Osteocyte (in vitro differentiated cells): ENCODE measurements around the gene LINGO1. TPM values are rescaled to one million over a fixed set of nuclear protein-coding genes. Genes with fewer than 3 reads are reported as not detected.

ENCODE experiments used
- DNase-seq: peaks from one replicate; pipeline ENCODE4 v3.0.0; 2021; ENCODE audit warnings: mixed read lengths; ENCODE audit not compliant: unreplicated experiment; ENCODE audit errors: extremely low spot score
- H3K27ac Mint-ChIP-seq: one replicate; pipeline ENCODE4 v1.8.0; 2021; ENCODE audit warnings: mild to moderate bottlenecking, mixed read lengths; ENCODE audit not compliant: unreplicated experiment
- H3K27me3 Mint-ChIP-seq: one replicate; pipeline ENCODE4 v1.8.0; 2021; ENCODE audit warnings: mixed read lengths; ENCODE audit not compliant: unreplicated experiment
- H3K36me3 Mint-ChIP-seq: one replicate; pipeline ENCODE4 v1.8.0; 2021; ENCODE audit warnings: mixed read lengths; ENCODE audit not compliant: unreplicated experiment
- H3K4me1 Mint-ChIP-seq: one replicate; pipeline ENCODE4 v1.8.0; 2021; ENCODE audit warnings: mixed read lengths; ENCODE audit not compliant: unreplicated experiment
- H3K4me3 Mint-ChIP-seq: one replicate; pipeline ENCODE4 v1.8.0; 2021; ENCODE audit warnings: mild to moderate bottlenecking, moderate library complexity, mixed read lengths; ENCODE audit not compliant: unreplicated experiment
- H3K9me3 Mint-ChIP-seq: one replicate; pipeline ENCODE4 v1.8.0; 2021; ENCODE audit warnings: mixed read lengths; ENCODE audit not compliant: unreplicated experiment
- total RNA-seq: library from RNA; stranded (reverse); gene quantifications from 2 replicates; pipeline ENCODE4 v1.2.1, GENCODE V29; 2021
- TF ChIP-seq, protein P1 (sequence below): fragments of 200-600 bp; sonication (generic); IDR thresholded peaks from 2 replicates; pipeline ENCODE4 v1.5.0; 2021; ENCODE audit warnings: antibody characterized with exemption, mild to moderate bottlenecking, moderate library complexity

LINGO1 gene
- total RNA-seq, 1 donor from 2014 or later = 2.4 TPM

DNA sequence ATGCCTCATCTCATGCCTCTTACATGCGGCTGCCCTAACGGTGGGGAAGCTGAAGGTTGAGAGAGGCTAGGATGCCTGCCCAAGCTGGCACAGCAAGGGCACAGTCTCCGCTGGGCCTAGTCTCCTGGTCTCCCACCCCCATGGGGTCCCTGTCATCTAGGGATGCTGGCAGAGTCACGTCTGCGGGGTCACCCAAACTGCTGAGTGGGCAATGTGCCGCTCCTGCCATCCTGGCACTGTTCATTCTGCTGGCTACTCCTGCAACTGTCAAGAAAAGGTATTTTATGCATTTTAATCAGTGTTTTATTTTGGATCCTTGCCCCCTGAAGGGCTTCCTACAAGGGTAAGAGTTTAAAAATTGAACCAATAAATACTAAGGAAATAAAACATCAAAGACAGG is 12.8 kb downstream of the LINGO1 start:
- Mint-ChIP-seq H3K27ac (no peak overlapping the region), H3K4me3 (no peak overlapping the region), H3K27me3 (no peaks in the 10 kb centered on the region), H3K36me3 (peaks cover 1% of the 10 kb centered on the region), H3K9me3 (no peaks in the 10 kb centered on the region), H3K4me1 (no peaks in the 10 kb centered on the region)
- DNase-seq = no peak
- TF ChIP-seq, protein P1, sequence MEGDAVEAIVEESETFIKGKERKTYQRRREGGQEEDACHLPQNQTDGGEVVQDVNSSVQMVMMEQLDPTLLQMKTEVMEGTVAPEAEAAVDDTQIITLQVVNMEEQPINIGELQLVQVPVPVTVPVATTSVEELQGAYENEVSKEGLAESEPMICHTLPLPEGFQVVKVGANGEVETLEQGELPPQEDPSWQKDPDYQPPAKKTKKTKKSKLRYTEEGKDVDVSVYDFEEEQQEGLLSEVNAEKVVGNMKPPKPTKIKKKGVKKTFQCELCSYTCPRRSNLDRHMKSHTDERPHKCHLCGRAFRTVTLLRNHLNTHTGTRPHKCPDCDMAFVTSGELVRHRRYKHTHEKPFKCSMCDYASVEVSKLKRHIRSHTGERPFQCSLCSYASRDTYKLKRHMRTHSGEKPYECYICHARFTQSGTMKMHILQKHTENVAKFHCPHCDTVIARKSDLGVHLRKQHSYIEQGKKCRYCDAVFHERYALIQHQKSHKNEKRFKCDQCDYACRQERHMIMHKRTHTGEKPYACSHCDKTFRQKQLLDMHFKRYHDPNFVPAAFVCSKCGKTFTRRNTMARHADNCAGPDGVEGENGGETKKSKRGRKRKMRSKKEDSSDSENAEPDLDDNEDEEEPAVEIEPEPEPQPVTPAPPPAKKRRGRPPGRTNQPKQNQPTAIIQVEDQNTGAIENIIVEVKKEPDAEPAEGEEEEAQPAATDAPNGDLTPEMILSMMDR = no peak

DNA sequence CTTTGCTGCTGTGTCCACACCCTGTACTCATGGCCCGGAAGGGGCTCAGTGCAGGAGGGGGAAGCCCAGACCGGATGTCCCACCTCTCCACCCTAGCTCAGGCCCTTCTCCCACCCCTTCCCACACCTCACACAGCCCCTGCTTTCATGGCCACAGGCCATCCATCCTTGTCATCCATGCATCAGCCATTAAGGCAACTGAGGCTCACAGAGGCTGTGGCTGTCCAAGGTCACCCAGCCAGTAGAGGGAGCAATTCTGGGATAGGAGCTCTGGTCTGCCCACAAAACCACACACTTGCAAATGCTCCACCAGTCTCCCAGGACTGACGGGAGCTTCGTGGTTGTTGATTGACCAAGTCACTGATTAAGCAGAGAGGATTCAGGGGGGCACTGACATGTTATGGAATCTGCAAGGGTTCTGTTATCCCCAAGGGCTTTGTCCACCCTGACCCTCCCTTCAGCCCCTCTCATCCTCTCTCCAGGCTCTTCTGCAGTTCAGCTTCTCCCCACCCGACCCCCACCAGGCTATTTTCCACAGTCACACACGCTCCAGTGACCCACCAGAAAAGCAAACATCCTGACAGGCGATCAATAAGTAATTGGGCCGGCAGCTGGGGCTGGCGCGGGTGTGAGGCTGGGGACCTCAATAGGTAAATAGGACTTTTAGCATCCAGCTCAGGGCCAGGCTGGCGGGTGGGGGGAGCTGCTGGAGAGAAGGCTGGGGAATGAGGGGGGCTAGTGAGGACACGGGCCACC is 15.1 kb downstream of the LINGO1 start:
- TF ChIP-seq, protein P1 = peak; percentile 36
- DNase-seq = no peak
- peaks cover 3% of the 10 kb centered on the region for H3K36me3 Mint-ChIP-seq
- no peaks in the 10 kb centered on the region for H3K27me3 Mint-ChIP-seq
- H3K4me1 Mint-ChIP-seq = no peaks in the 10 kb centered on the region
- H3K4me3 Mint-ChIP-seq = no peak overlapping the region
- H3K9me3 Mint-ChIP-seq = no peaks in the 10 kb centered on the region
- H3K27ac Mint-ChIP-seq = no peak overlapping the region

DNA sequence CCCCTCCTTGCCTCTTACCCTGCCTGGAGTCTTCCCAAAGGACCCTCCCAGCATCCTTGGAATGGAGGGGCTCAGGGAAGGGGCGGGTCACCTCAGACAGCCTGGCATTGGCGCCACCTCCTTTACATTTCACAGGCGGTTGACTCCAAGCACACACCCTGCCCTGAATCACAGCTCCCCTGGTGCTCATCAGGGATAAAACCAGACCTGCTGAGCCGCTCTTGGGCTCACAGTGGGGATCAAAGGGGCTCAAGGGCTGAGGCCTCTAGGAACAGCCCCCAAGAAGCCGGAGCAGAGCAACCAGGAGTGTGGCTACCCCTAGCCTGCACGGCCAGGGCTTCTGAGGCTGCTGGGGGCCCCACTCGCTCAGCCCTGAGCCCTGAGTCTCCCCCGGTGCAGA is 16.6 kb downstream of the LINGO1 start:
- peaks cover 3% of the 10 kb centered on the region for H3K36me3 Mint-ChIP-seq
- H3K9me3 Mint-ChIP-seq = no peaks in the 10 kb centered on the region
- H3K27ac Mint-ChIP-seq = no peak overlapping the region
- no peak overlapping the region for H3K4me3 Mint-ChIP-seq
- TF ChIP-seq, protein P1 = no peak
- no peaks in the 10 kb centered on the region for H3K27me3 Mint-ChIP-seq
- no peak for DNase-seq
- H3K4me1 Mint-ChIP-seq = no peaks in the 10 kb centered on the region

DNA sequence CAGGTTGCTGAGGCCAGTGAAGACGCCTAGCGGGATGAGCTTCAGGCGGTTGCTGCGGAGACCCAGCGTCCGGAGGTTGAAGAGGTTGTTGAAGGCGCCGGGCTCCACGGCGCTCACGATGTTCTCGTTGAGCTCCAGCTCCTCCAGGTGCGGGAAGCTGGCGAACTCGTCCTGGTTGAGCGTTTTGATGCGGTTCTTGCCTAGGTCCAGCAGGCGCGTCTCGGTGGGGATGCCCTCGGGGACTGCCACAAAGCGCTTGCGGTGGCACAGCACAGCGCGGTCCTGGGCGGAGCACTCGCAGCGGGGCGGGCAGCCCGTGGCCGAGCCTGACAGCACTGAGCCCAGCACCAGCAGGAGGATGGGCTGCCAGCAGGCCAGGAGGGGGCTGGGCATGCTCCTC is 17.2 kb downstream of the LINGO1 start:
- H3K27me3 Mint-ChIP-seq = no peaks in the 10 kb centered on the region
- H3K4me3 Mint-ChIP-seq = no peak overlapping the region
- peaks cover 3% of the 10 kb centered on the region for H3K36me3 Mint-ChIP-seq
- peaks cover 3% of the 10 kb centered on the region for H3K4me1 Mint-ChIP-seq
- DNase-seq = no peak
- no peaks in the 10 kb centered on the region for H3K9me3 Mint-ChIP-seq
- TF ChIP-seq, protein P1 = no peak
- H3K27ac Mint-ChIP-seq = no peak overlapping the region

DNA sequence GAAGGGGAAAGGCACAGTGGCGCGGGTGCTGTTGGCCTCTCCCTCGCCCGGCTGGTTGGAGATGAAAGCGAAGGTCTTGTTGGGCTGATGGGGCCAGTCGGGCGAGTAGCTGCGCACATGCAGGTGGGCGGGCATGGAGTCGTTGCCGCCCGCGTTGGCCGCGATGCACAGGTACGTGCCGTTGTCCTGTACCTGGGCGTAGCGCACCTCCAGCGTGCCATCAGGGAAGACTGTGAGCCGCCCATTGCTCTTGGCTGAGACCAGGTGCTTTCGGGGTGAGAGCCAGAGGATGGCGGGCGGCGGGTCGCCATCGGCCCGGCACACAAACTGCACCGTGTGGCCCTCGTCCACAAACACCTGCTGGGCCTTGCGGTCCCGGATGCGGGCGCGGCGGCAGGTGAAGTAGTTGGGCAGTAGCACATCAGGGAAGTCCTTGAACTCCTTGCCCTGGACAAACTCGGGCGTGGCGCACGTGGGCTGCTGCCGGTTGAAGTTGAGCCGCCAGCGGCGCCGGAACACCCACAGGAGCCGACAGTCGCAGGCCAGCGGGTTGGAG is 18.4 kb downstream of the LINGO1 start:
- H3K4me1 Mint-ChIP-seq = peaks cover 7% of the 10 kb centered on the region
- H3K36me3 Mint-ChIP-seq = peaks cover 3% of the 10 kb centered on the region
- no peak for DNase-seq
- no peak overlapping the region for H3K27ac Mint-ChIP-seq
- H3K9me3 Mint-ChIP-seq = no peaks in the 10 kb centered on the region
- H3K4me3 Mint-ChIP-seq = no peak overlapping the region
- TF ChIP-seq, protein P1 = no peak
- H3K27me3 Mint-ChIP-seq = no peaks in the 10 kb centered on the region
